ENCODE results near the gene UROC1.

The UROC1 gene

GRCh38 chr3:126517291-126517951 lies at the start of gene UROC1:
Gene UROC1 (minus strand): TSS chr3:126517773. CDS start chr3:126517719, 54 bp downstream.
- no peak within 1 kb of the TSS for H3K4me3 ChIP-seq (ENCODE audit: low read depth, low read length)
- DNase-seq (ENCODE audit: low read depth) = no peak

GRCh38 chr3:126562737-126563276 lies 45.2 kb upstream of the UROC1 start:
- no peak for DNase-seq (ENCODE audit: low read depth)
- no peak for TF ChIP-seq CTCF (conservative IDR thresholded peaks at IDR 0.05; ENCODE audit: low read depth, low read length)
- no peak overlapping the region for H3K4me3 ChIP-seq (ENCODE audit: low read depth, low read length)

More at GRCh38 chr3:126517291-126517951, at the start of gene UROC1:
- no peak for TF ChIP-seq CTCF (conservative IDR thresholded peaks at IDR 0.05; ENCODE audit: low read depth, low read length)

DNA sequence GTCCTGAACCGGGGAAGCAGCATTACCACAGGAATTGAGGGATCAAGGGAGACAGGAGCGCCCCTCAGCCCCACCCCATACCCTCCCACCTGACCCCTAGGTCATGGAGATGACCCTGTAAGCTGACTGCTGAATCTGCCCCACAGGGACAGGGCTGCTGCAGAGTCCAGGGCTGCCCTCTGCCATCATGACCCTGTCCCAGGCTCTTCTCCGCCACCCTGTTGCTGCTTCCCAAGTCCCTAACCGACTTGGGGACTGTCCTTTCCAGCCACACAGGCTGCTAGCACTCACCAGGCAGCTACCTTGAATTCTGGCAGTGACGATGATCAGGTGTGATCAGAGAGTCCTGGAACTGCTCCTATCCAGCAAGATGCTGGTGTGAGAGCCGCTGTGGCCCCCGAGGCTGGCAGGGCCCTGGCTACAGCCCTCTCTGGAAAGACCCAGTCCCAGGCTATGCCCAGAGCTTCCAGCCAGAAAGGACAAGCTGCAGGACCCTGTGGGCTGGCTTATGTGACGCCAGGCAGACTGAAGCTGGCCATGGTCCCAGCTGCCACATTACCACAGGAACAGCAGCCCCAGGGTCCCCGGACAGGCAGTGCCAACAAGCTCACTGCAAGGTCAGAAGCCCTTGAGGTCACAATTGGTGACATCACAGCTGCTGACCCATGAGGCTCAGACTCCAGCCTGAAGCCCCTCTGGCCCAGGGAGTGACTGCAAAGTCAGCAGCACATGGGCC lies 40.9 kb upstream of the UROC1 start, which contains the start of gene C3orf22:
Gene C3orf22, minus strand, starts transcription at position 597 of the 736 bp plus-strand sequence. CDS start 5,542 bp downstream, outside the sequence.
- no peak for DNase-seq (ENCODE audit: low read depth)
- no peak within 1 kb of the TSS for H3K4me3 ChIP-seq (ENCODE audit: low read depth, low read length)
- TF ChIP-seq CTCF (conservative IDR thresholded peaks at IDR 0.05; ENCODE audit: low read depth, low read length) = no peak

- TF ChIP-seq CTCF (conservative IDR thresholded peaks at IDR 0.05; ENCODE audit: low read depth, low read length) = no peak
- DNase-seq (ENCODE audit: low read depth) = no peak
- H3K4me3 ChIP-seq (ENCODE audit: low read depth, low read length) = no peak overlapping the region
Observed at GRCh38 chr3:126557761-126558160, 40.2 kb upstream of the UROC1 start.

DNA sequence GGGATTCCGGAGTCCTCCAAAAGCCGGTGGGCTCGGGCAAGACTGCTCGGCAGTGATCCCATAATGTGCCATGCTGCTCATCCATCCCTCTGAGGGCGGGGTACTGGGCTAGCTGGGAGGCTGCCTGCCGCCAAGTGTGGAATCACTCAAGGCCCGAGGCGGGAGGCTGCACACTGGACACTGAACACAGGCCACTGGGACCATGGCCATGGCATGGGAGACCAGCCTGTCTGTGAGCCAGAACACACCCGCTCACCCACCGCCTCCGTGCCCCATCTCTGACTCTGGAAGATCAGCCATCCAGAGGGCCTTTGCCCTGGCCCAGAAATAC lies 39.8 kb upstream of the UROC1 start:
- DNase-seq (ENCODE audit: low read depth) = no peak
- H3K4me3 ChIP-seq (ENCODE audit: low read depth, low read length) = no peak overlapping the region
- no peak for TF ChIP-seq CTCF (conservative IDR thresholded peaks at IDR 0.05; ENCODE audit: low read depth, low read length)

GRCh38 chr3:126556637-126557414 lies 39.3 kb upstream of the UROC1 start:
- no peak for DNase-seq (ENCODE audit: low read depth)
- no peak overlapping the region for H3K4me3 ChIP-seq (ENCODE audit: low read depth, low read length)
- no peak for TF ChIP-seq CTCF (conservative IDR thresholded peaks at IDR 0.05; ENCODE audit: low read depth, low read length)
